ENCODE data around the gene UBXN6. TPM values are rescaled to one million over a fixed set of nuclear protein-coding genes. Genes with fewer than 3 reads are reported as not detected.

Gene UBXN6
- total RNA-seq, 1 donor from 2014 or later = 52.8 TPM

- H3K36me3 Mint-ChIP-seq (ENCODE audit: low read depth) = peaks cover 44% of the 10 kb centered on the region
- DNase-seq (ENCODE audit: low spot score) = no peak
Measured at GRCh38 chr19:4415352-4415751, 42.2 kb downstream of the UBXN6 start.

DNA sequence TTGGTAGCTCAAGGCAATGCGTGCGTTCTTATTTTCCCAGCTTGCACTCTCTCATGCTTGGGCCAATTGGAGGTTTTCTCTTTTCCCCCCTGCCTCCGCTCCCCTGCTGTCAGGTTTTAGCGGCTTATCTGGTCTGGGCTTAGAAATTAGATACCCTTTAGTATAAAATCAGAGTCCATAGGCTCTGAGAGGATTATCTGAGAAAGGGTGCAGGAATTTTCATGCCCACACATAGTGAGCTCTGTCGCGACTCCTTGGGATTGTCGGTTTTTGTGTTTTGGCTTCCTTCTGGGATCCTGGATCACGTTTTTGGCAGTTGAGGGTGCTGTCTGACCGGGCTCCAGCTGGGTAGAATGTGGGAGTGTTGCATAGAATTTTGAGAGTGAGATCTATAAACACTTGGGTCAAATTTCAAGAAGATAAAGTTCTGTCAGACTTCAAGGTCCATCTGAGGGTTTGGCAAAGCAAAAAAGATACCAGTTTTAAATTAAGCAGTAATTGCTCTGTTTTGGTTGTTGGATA, 42.7 kb downstream of the UBXN6 start:
- intact Hi-C loops (cut with micrococcal nuclease) = no loop called here
- Mint-ChIP-seq H3K27ac (no peak overlapping the region), H3K4me3 (ENCODE audit: low read depth) (no peak overlapping the region), H3K27me3 (ENCODE audit: low read depth) (no peaks in the 10 kb centered on the region), H3K36me3 (ENCODE audit: low read depth) (peaks cover 45% of the 10 kb centered on the region), H3K9me3 (no peaks in the 10 kb centered on the region), H3K4me1 (ENCODE audit: low read depth) (peaks cover 3% of the 10 kb centered on the region)
- no peak for DNase-seq (ENCODE audit: low spot score)

More at GRCh38 chr19:4415352-4415751, 42.2 kb downstream of the UBXN6 start:
- no peak overlapping the region for H3K4me3 Mint-ChIP-seq (ENCODE audit: low read depth)
- H3K4me1 Mint-ChIP-seq (ENCODE audit: low read depth) = peaks cover 3% of the 10 kb centered on the region
- no peaks in the 10 kb centered on the region for H3K9me3 Mint-ChIP-seq
- intact Hi-C loops (cut with micrococcal nuclease) = no loop called here
- H3K27ac Mint-ChIP-seq = no peak overlapping the region
- H3K27me3 Mint-ChIP-seq (ENCODE audit: low read depth) = no peaks in the 10 kb centered on the region

GRCh38 chr19:4414144-4414799, 43.3 kb downstream of the UBXN6 start:
- no peak for DNase-seq (ENCODE audit: low spot score)
- no peaks in the 10 kb centered on the region for H3K27me3 Mint-ChIP-seq (ENCODE audit: low read depth)
- H3K9me3 Mint-ChIP-seq = no peaks in the 10 kb centered on the region
- H3K4me1 Mint-ChIP-seq (ENCODE audit: low read depth) = peaks cover 3% of the 10 kb centered on the region
- peaks cover 48% of the 10 kb centered on the region for H3K36me3 Mint-ChIP-seq (ENCODE audit: low read depth)
- no peak overlapping the region for H3K27ac Mint-ChIP-seq
- intact Hi-C loops (cut with micrococcal nuclease) = no loop called here
- H3K4me3 Mint-ChIP-seq (ENCODE audit: low read depth) = no peak overlapping the region

DNA sequence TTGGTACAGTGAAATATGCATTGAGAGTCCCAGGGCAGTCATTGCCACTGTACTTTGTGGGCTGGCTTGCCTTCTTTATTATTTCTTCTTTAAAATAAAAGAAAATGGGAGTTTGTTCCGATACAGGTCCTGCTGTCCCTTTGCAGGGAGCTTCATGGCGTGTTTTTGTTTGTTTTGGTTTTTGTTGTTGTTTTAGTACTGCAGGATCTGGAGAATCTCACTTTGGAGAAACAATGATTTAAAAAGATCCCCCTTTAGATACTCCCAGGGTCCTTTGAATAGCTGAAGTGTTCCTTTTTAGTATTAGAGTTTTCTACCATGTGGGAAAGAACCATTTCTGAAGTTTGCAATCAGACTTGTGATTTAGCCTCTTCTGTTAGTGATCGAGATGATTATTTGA, 44.0 kb downstream of the UBXN6 start:
- no peaks in the 10 kb centered on the region for H3K27me3 Mint-ChIP-seq (ENCODE audit: low read depth)
- peaks cover 54% of the 10 kb centered on the region for H3K36me3 Mint-ChIP-seq (ENCODE audit: low read depth)
- no peak overlapping the region for H3K4me3 Mint-ChIP-seq (ENCODE audit: low read depth)
- intact Hi-C loops (cut with micrococcal nuclease) = no loop called here
- no peak overlapping the region for H3K27ac Mint-ChIP-seq
- H3K4me1 Mint-ChIP-seq (ENCODE audit: low read depth) = peaks cover 3% of the 10 kb centered on the region
- no peak for DNase-seq (ENCODE audit: low spot score)
- H3K9me3 Mint-ChIP-seq = no peaks in the 10 kb centered on the region

DNA sequence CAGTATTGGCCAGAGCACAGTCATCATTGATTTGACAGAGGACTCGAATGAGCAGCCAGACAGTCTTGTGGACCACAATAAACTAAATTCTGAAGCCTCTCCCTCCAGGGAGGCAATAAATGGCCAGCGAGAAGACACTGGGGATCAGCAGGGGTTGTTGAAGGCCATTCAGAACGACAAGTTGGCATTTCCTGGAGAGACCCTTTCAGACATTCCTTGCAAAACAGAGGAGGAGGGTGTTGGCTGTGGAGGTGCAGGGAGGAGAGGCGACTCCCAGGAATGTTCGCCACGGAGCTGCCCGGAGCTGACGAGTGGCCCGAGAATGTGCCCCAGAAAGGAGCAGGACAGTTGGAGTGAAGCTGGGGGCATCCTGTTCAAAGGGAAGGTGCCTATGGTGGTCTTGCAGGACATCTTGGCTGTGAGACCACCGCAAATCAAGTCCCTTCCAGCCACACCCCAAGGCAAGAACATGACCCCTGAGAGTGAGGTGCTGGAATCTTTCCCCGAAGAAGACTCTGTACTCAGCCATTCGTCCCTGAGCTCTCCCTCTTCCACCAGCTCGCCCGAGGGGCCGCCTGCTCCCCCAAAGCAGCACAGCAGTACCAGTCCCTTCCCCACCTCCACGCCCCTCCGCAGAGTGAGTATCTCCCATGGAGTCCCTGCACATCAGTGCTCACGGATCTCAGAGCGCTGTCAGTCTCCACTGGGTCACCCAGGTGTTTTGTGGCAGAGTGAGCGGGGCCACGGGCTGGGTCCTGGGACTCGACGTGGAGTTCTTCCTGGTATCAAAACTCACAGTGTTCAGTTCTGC, 48.3 kb downstream of the UBXN6 start:
- no peak overlapping the region for H3K27ac Mint-ChIP-seq
- intact Hi-C loops (cut with micrococcal nuclease) = loop anchor here (10.0 kb wide), 1 partner anchor 45 kb away; the partner anchor contains the start of gene UBXN6
- H3K4me1 Mint-ChIP-seq (ENCODE audit: low read depth) = peaks cover 9% of the 10 kb centered on the region
- DNase-seq (ENCODE audit: low spot score) = no peak
- no peak overlapping the region for H3K4me3 Mint-ChIP-seq (ENCODE audit: low read depth)
- H3K27me3 Mint-ChIP-seq (ENCODE audit: low read depth) = no peaks in the 10 kb centered on the region
- H3K36me3 Mint-ChIP-seq (ENCODE audit: low read depth) = peaks cover 54% of the 10 kb centered on the region
- H3K9me3 Mint-ChIP-seq = no peaks in the 10 kb centered on the region

DNA sequence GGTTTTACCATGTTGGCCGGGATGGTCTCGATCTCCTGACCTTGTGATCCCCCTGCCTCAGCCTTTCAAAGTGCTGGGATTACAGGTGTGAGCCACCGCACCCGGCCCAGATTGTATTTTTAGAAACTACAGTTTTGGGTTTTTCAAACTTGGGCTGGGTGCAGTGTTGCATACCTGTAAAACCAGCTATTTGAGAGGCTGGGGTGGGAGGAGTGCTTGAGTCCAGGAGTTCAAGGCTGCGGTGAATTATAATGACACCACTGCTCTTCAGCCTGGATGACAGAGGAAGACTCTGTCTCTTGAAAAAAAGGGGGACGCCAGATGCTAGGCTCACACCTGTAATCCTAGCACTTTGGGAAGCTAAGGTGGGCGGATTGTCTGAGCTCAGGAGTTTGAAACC, 51.0 kb downstream of the UBXN6 start:
- no peak overlapping the region for H3K27ac Mint-ChIP-seq
- peaks cover 25% of the 10 kb centered on the region for H3K4me1 Mint-ChIP-seq (ENCODE audit: low read depth)
- peaks cover 38% of the 10 kb centered on the region for H3K36me3 Mint-ChIP-seq (ENCODE audit: low read depth)
- no peaks in the 10 kb centered on the region for H3K27me3 Mint-ChIP-seq (ENCODE audit: low read depth)
- no peaks in the 10 kb centered on the region for H3K9me3 Mint-ChIP-seq
- intact Hi-C loops (cut with micrococcal nuclease) = loop anchor here (10.0 kb wide), 1 partner anchor 48 kb away; the partner anchor contains the start of gene UBXN6
- DNase-seq (ENCODE audit: low spot score) = no peak
- no peak overlapping the region for H3K4me3 Mint-ChIP-seq (ENCODE audit: low read depth)

DNA sequence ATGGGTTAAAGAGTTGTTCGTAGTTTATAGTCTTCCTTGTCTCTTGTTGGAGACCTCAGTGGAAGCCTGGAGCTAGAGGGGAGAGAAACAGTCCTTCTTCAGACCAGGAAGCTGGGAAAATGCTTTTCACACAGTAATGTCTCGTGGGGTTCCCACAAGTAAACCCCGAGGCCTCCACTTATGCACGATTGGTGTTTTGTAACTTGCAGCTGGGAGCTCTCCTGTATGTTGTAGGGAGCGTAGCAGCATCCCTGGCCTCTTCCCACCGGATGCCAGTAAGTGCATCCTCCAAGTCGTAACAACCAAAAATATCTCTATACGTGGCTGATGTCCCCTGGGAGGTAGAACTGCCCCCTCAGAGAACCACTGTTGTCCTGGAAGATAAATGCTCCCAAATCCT, 51.6 kb downstream of the UBXN6 start:
- Mint-ChIP-seq H3K9me3 (no peaks in the 10 kb centered on the region), H3K4me1 (ENCODE audit: low read depth) (peaks cover 32% of the 10 kb centered on the region), H3K4me3 (ENCODE audit: low read depth) (no peak overlapping the region), H3K36me3 (ENCODE audit: low read depth) (peaks cover 38% of the 10 kb centered on the region), H3K27ac (peak overlapping the region; percentile 5), H3K27me3 (ENCODE audit: low read depth) (no peaks in the 10 kb centered on the region)
- no peak for DNase-seq (ENCODE audit: low spot score)
- intact Hi-C loops (cut with micrococcal nuclease) = loop anchor here (10.0 kb wide), 1 partner anchor 49 kb away; the partner anchor contains the start of gene UBXN6

DNA sequence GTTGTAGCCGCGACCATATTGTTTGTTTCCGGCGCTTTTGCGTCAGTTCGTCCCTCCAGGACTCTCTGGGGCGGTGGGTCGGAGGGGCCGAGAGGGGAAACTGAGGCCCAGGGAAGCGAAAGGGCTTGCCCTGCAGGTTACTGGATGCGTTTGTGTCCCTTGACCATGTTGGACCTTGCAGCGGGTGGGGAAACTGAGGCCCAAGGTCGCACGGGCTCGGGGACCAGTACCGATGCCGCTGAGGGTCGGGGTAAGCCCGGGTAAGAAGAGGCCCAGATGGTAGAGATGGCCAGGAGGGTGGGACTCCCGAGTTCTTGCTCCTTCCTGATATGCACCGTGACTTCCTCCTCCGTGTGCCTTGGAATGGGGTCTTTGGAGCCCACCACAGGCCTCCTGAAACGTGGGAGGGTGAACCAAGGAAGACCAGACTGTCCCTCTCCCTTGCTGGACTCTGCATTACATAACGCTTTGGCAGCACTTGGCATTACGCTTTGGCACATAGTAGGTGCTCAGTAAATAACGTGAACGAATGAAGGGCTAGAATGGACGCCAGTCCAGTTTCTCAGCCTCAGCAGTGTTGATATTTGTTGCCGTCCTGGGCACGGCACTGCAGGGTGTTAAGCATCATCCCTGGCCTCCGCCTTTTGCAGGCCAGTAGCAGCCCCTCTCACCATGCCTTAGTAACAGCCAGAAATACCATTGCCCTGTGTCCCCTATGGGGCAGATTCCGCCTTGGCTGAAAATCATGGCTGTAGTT, 54.4 kb downstream of the UBXN6 start:
- H3K27me3 Mint-ChIP-seq (ENCODE audit: low read depth) = no peaks in the 10 kb centered on the region
- H3K9me3 Mint-ChIP-seq = no peaks in the 10 kb centered on the region
- peaks cover 33% of the 10 kb centered on the region for H3K36me3 Mint-ChIP-seq (ENCODE audit: low read depth)
- peak overlapping the region; percentile 84 for H3K27ac Mint-ChIP-seq
- H3K4me3 Mint-ChIP-seq (ENCODE audit: low read depth) = peak overlapping the region; percentile 96
- no peak for DNase-seq (ENCODE audit: low spot score)
- peaks cover 38% of the 10 kb centered on the region for H3K4me1 Mint-ChIP-seq (ENCODE audit: low read depth)
- intact Hi-C loops (cut with micrococcal nuclease) = loop anchor here (2.0 to 10.0 kb wide), 4 partner anchors 52 to 1219 kb away; partner anchors contain the start of genes SAFB, SAFB2, UBXN6 and YJU2

- H3K27ac Mint-ChIP-seq = peak within 1 kb of the TSS; percentile 90
- H3K27me3 Mint-ChIP-seq (ENCODE audit: low read depth) = no peaks in the 10 kb centered on the region
- H3K36me3 Mint-ChIP-seq (ENCODE audit: low read depth) = peaks cover 36% of the 10 kb centered on the region
- H3K9me3 Mint-ChIP-seq = no peaks in the 10 kb centered on the region
- H3K4me3 Mint-ChIP-seq (ENCODE audit: low read depth) = peak within 1 kb of the TSS; percentile 96
- intact Hi-C loops (cut with micrococcal nuclease) = loop anchor here (2.0 to 10.0 kb wide), 4 partner anchors 52 to 1220 kb away; partner anchors contain the start of genes SAFB, SAFB2, UBXN6 and YJU2
- peaks cover 39% of the 10 kb centered on the region for H3K4me1 Mint-ChIP-seq (ENCODE audit: low read depth)
- peak; percentile 99 for DNase-seq (ENCODE audit: low spot score)
Measured at GRCh38 chr19:4402171-4403004, 55.2 kb downstream of the UBXN6 start, which contains the start of gene CHAF1A. TSS of gene CHAF1A (plus strand) at chr19:4402640. CDS start at chr19:4402763, 123 bp downstream.

GRCh38 chr19:4401769-4402170, 55.8 kb downstream of the UBXN6 start:
- H3K36me3 Mint-ChIP-seq (ENCODE audit: low read depth) = peaks cover 41% of the 10 kb centered on the region
- intact Hi-C loops (cut with micrococcal nuclease) = loop anchor here (2.0 to 10.0 kb wide), 5 partner anchors 53 to 1221 kb away; partner anchors contain the start of genes HDGFL2, SAFB, SAFB2 and UBXN6
- H3K27ac Mint-ChIP-seq = peak overlapping the region; percentile 90
- H3K4me1 Mint-ChIP-seq (ENCODE audit: low read depth) = peaks cover 41% of the 10 kb centered on the region
- no peaks in the 10 kb centered on the region for H3K9me3 Mint-ChIP-seq
- H3K4me3 Mint-ChIP-seq (ENCODE audit: low read depth) = peak overlapping the region; percentile 80
- DNase-seq (ENCODE audit: low spot score) = no peak
- no peaks in the 10 kb centered on the region for H3K27me3 Mint-ChIP-seq (ENCODE audit: low read depth)

DNA sequence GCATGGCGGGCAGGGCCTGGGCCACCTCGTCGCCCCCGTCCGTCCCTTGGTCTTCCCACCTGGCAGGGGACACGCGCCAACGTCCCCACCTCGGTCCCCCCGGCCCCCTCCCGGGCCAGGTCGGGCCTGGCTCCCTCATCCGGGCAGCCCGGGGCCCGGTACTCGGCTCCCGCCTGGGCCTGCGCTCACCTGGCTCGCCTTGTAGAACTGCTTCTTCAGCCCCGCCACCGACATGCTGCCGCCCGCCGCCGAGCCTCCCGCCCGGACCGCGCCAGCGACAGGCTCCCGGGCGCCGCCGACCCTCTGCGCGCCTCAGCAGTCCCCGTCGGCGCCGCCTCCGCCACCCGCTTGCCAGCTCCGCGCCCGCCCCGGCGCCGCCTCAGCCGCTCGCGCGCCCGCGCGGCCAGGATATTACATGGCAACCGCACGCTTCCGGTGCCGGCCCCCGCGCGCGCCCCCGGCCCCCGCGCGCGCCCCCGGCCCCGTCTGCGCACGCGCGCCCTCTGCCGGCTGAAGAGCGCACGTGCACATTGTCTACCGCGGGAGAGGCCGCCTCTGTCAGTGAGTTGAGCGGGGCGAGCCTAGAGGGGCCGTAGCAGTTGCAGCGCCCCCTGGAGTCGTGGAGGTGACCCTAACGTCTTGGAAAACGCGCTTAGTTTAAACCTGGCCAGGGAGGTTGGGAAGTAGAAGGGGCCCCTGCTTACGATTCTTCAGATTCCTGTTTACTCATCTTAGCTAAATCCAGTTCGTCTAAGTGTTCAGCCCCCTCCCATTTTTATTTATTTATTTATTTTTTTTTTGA, 57.3 kb downstream of the UBXN6 start, which contains the start of gene SH3GL1:
SH3GL1 (minus strand) TSS at position 413 of the 802 bp plus-strand sequence; CDS start at position 234, 179 bp downstream.
- intact Hi-C loops (cut with micrococcal nuclease) = loop anchor here (1.0 to 10.0 kb wide), 6 partner anchors 31 to 1222 kb away; partner anchors contain the start of genes HDGFL2, MPND, SAFB and SAFB2
- peaks cover 42% of the 10 kb centered on the region for H3K36me3 Mint-ChIP-seq (ENCODE audit: low read depth)
- DNase-seq (ENCODE audit: low spot score) = peak; percentile 87
- H3K4me1 Mint-ChIP-seq (ENCODE audit: low read depth) = peaks cover 49% of the 10 kb centered on the region
- H3K9me3 Mint-ChIP-seq = no peaks in the 10 kb centered on the region
- peak within 1 kb of the TSS; percentile 90 for H3K4me3 Mint-ChIP-seq (ENCODE audit: low read depth)
- H3K27me3 Mint-ChIP-seq (ENCODE audit: low read depth) = no peaks in the 10 kb centered on the region
- peak within 1 kb of the TSS; percentile 90 for H3K27ac Mint-ChIP-seq
